H9 (cell line): ENCODE data around the gene NRCAM. TPM values are rescaled to one million over a fixed set of nuclear protein-coding genes. Genes with fewer than 3 reads are reported as not detected.

Experiments
- DNase-seq: peaks from one replicate; pipeline ENCODE4 v3.0.0-alpha.2; 2017
- H2AFZ ChIP-seq: one replicate; pipeline ENCODE4 v1.6.1; 2013; ENCODE audit warnings: mild to moderate bottlenecking, low read length, control low read depth, moderate library complexity
- H2AK5ac ChIP-seq: 2 replicates; pipeline ENCODE4 v1.6.1; 2013; ENCODE audit warnings: low read length, control low read depth, mixed read lengths; ENCODE audit not compliant: insufficient read length
- H2BK120ac ChIP-seq: one replicate; pipeline ENCODE4 v1.6.1; 2013; ENCODE audit warnings: low read depth, mild to moderate bottlenecking, low read length, control low read depth, inconsistent platforms; ENCODE audit not compliant: poor library complexity, severe bottlenecking
- H2BK12ac ChIP-seq: 2 replicates; pipeline ENCODE4 v1.6.1; 2013; ENCODE audit warnings: low read length, control low read depth, mixed read lengths, low read depth; ENCODE audit not compliant: insufficient read length
- H2BK15ac ChIP-seq: 2 replicates; pipeline ENCODE4 v1.6.1; 2013; ENCODE audit warnings: low read depth, low read length, control low read depth
- H2BK20ac ChIP-seq: one replicate; pipeline ENCODE4 v1.6.1; 2013; ENCODE audit warnings: low read depth, mild to moderate bottlenecking, low read length, control low read depth, inconsistent platforms; ENCODE audit not compliant: poor library complexity, severe bottlenecking
- H2BK5ac ChIP-seq: 2 replicates; pipeline ENCODE4 v1.6.1; 2013; ENCODE audit warnings: low read length, control low read depth, mixed read lengths; ENCODE audit not compliant: insufficient read length
- H3K14ac ChIP-seq: 2 replicates; pipeline ENCODE4 v1.6.1; 2013; ENCODE audit warnings: low read length, control low read depth; ENCODE audit not compliant: insufficient read depth
- H3K18ac ChIP-seq: 2 replicates; pipeline ENCODE4 v1.6.1; 2013; ENCODE audit warnings: low read depth, mild to moderate bottlenecking, mixed read lengths, low read length, control low read depth; ENCODE audit not compliant: insufficient read length
- H3K23ac ChIP-seq: 2 replicates; pipeline ENCODE4 v1.6.1; 2013; ENCODE audit warnings: low read length, control low read depth, mixed read lengths, low read depth; ENCODE audit not compliant: insufficient read length
- H3K23me2 ChIP-seq: 2 replicates; pipeline ENCODE4 v1.6.1; 2013; ENCODE audit warnings: low read depth, mild to moderate bottlenecking, mixed read lengths, low read length, control low read depth; ENCODE audit not compliant: insufficient read length, poor library complexity, severe bottlenecking
- H3K27ac ChIP-seq: 2 replicates; pipeline ENCODE4 v1.5.1; 2013; ENCODE audit warnings: low read length, control low read depth, mixed read lengths, low read depth; ENCODE audit not compliant: insufficient read length
- H3K27me3 ChIP-seq: 2 replicates; pipeline ENCODE4 v1.6.1; 2013; ENCODE audit warnings: low read length, control low read depth, inconsistent platforms; ENCODE audit not compliant: insufficient read depth
- H3K4ac ChIP-seq: 2 replicates; pipeline ENCODE4 v1.6.1; 2013; ENCODE audit warnings: low read depth, mild to moderate bottlenecking, control low read depth, inconsistent platforms, low read length, moderate library complexity
- H3K4me1 ChIP-seq: 2 replicates; pipeline ENCODE4 v1.6.1; 2013; ENCODE audit warnings: low read length, control low read depth, inconsistent platforms; ENCODE audit not compliant: insufficient read depth
- H3K4me2 ChIP-seq: 2 replicates; pipeline ENCODE4 v1.6.1; 2013; ENCODE audit warnings: low read length, control low read depth, mixed read lengths; ENCODE audit not compliant: insufficient read length, insufficient read depth
- H3K56ac ChIP-seq: 2 replicates; pipeline ENCODE4 v1.6.1; 2013; ENCODE audit warnings: low read depth, mild to moderate bottlenecking, mixed read lengths, low read length, control low read depth; ENCODE audit not compliant: insufficient read length
- H3K79me1 ChIP-seq: 2 replicates; pipeline ENCODE4 v1.6.1; 2013; ENCODE audit warnings: low read depth, mild to moderate bottlenecking, moderate library complexity, low read length, control low read depth, inconsistent platforms; ENCODE audit not compliant: insufficient read depth, poor library complexity, severe bottlenecking
- H3K79me2 ChIP-seq: 2 replicates; pipeline ENCODE4 v1.6.1; 2013; ENCODE audit warnings: low read length, control low read depth, inconsistent platforms; ENCODE audit not compliant: insufficient read depth
- H3K9ac ChIP-seq: 2 replicates; pipeline ENCODE4 v1.6.1; 2013; ENCODE audit warnings: low read length, control low read depth, mixed read lengths; ENCODE audit not compliant: insufficient read length; ENCODE audit errors: extremely low read depth
- H3K9me3 ChIP-seq: one replicate; pipeline ENCODE4 v1.6.1; 2013; ENCODE audit warnings: low read depth, low read length, inconsistent platforms; ENCODE audit not compliant: control insufficient read depth
- H3T11ph ChIP-seq: one replicate; pipeline ENCODE4 v1.6.1; 2013; ENCODE audit warnings: mild to moderate bottlenecking, low read length, control low read depth, inconsistent platforms
- H4K20me1 ChIP-seq: one replicate; pipeline ENCODE4 v1.6.1; 2013; ENCODE audit not compliant: control insufficient read depth, insufficient read length, insufficient read depth
- H4K5ac ChIP-seq: 2 replicates; pipeline ENCODE4 v1.6.1; 2013; ENCODE audit warnings: low read depth, mild to moderate bottlenecking, mixed read lengths, low read length, control low read depth; ENCODE audit not compliant: insufficient read length
- H4K8ac ChIP-seq: replicated peaks from 2 replicates; pipeline ENCODE4 v1.6.1; 2013; ENCODE audit warnings: low read length, control low read depth, mixed read lengths, low read depth; ENCODE audit not compliant: insufficient read length
- H4K91ac ChIP-seq: 2 replicates; pipeline ENCODE4 v1.6.1; 2013; ENCODE audit warnings: low read depth, mild to moderate bottlenecking, moderate library complexity, mixed read lengths, low read length, control low read depth; ENCODE audit not compliant: insufficient read length
- H3K27ac Mint-ChIP-seq, 3 experiments: 2 replicates in 2 of 3; 3 replicates in 1 of 3; pipeline ENCODE4 v1.8.0; 2020 to 2021; ENCODE audit warnings: mixed read lengths in 3 of 3, mild to moderate bottlenecking in 1 of 3, moderate library complexity in 1 of 3
- H3K27me3 Mint-ChIP-seq: 2 replicates; pipeline ENCODE4 v1.8.0; 2021; ENCODE audit warnings: low read depth, mild to moderate bottlenecking, moderate library complexity, mixed read lengths
- H3K36me3 Mint-ChIP-seq, 3 experiments: 2 replicates in 2 of 3; 3 replicates in 1 of 3; pipeline ENCODE4 v1.8.0; 2020 to 2021; ENCODE audit warnings: low read depth in 3 of 3, mixed read lengths in 3 of 3; ENCODE audit not compliant: insufficient read depth in 1 of 3
- H3K4me1 Mint-ChIP-seq, 2 experiments: 2 replicates each; pipeline ENCODE4 v1.8.0; 2020; ENCODE audit warnings: mixed read lengths in 2 of 2
- H3K4me3 Mint-ChIP-seq, 2 experiments: 2 replicates in 1 of 2; 3 replicates in 1 of 2; pipeline ENCODE4 v1.8.0; 2020 to 2021; ENCODE audit warnings: mild to moderate bottlenecking in 2 of 2, mixed read lengths in 2 of 2, moderate library complexity in 1 of 2
- H3K9me3 Mint-ChIP-seq, 2 experiments: 2 replicates in 1 of 2; 3 replicates in 1 of 2; pipeline ENCODE4 v1.8.0; 2020; ENCODE audit warnings: mild to moderate bottlenecking in 2 of 2, mixed read lengths in 2 of 2, moderate library complexity in 1 of 2
- CTCF ChIP-seq: fragments of 200-600 bp; sonication (generic); conservative IDR thresholded peaks from 3 replicates; pipeline ENCODE4 v1.8.0; 2021; ENCODE audit warnings: antibody characterized with exemption, mild to moderate bottlenecking
- WGBS: extraction: QIAGEN DNeasy Blood & Tissue Kit; methylation state at CpG from one replicate; pipeline ENCODE4 v1.1.7; 2013; ENCODE audit warnings: missing lambda C conversion rate, low lambda C conversion rate, mixed read lengths; ENCODE audit not compliant: insufficient read length; ENCODE audit errors: extremely low coverage; 5-methylcytosine and 5-hydroxymethylcytosine counted together
- total RNA-seq: library from RNA; stranded (reverse); gene quantifications from 2 replicates; pipeline ENCODE4 v1.2.1, GENCODE V29; 2021

NRCAM gene
- total RNA-seq, 1 experiment from 2014 or later, result 2.3 TPM

- no peak overlapping the region for H3K4me3 Mint-ChIP-seq
- H3K23ac ChIP-seq, result no peak overlapping the region
- no peak overlapping the region for H2BK20ac ChIP-seq
- peaks cover 0 to 4% of the 10 kb centered on the region in 2 experiments; a peak in 1 of 5 replicates for H3K9me3 Mint-ChIP-seq
- no peaks in the 10 kb centered on the region for H3K9me3 ChIP-seq
- no peak overlapping the region for H4K5ac ChIP-seq
- no peaks in the 10 kb centered on the region for H3K79me1 ChIP-seq
- no peak overlapping the region for H3K27ac Mint-ChIP-seq
- no peak for DNase-seq
- no peak overlapping the region for H2BK15ac ChIP-seq
- WGBS, result no CpG with 5 or more reads among the region's 2 CpGs
- no peak overlapping the region for H4K91ac ChIP-seq
- H3K23me2 ChIP-seq, result no peaks in the 10 kb centered on the region
- H3K27me3 Mint-ChIP-seq, result no peaks in the 10 kb centered on the region
- TF ChIP-seq CTCF, result no peak
- no peak overlapping the region for H2BK12ac ChIP-seq
- H4K20me1 ChIP-seq, result no peaks in the 10 kb centered on the region
- no peak overlapping the region for H3T11ph ChIP-seq
- no peak overlapping the region for H2AK5ac ChIP-seq
- H3K36me3 Mint-ChIP-seq, result no peaks in the 10 kb centered on the region; a peak in 1 of 7 replicates
- no peak overlapping the region for H3K56ac ChIP-seq
- no peak overlapping the region for H2BK120ac ChIP-seq
- no peaks in the 10 kb centered on the region for H3K79me2 ChIP-seq
- H3K4ac ChIP-seq, result no peak overlapping the region
- no peak overlapping the region for H3K18ac ChIP-seq
- H3K4me2 ChIP-seq, result no peak overlapping the region
- H3K27ac ChIP-seq, result no peak overlapping the region
- peaks cover 4 to 5% of the 10 kb centered on the region in 2 experiments; a peak in 2 of 4 replicates for H3K4me1 Mint-ChIP-seq
- H2AFZ ChIP-seq, result no peak overlapping the region
- no peak overlapping the region for H2BK5ac ChIP-seq
- H3K4me1 ChIP-seq, result no peaks in the 10 kb centered on the region
- H3K27me3 ChIP-seq, result no peaks in the 10 kb centered on the region
- no peak overlapping the region for H4K8ac ChIP-seq
- H3K9ac ChIP-seq, result no peak overlapping the region
- no peak overlapping the region for H3K14ac ChIP-seq
These were observed 85.6 kb downstream of the NRCAM start for GRCh38 chr7:108370616-108371015.
